Adrenal gland (tissue), 12 donors: ENCODE results near the gene AFAP1L2. TPM values are rescaled to one million over a fixed set of nuclear protein-coding genes. Genes with fewer than 3 reads are reported as not detected.

Source experiments
- DNase-seq, 7 donors: peaks; one replicate each; pipeline ENCODE4 v3.0.0-alpha.2; 2019 to 2020
- H3K27ac ChIP-seq, 5 donors: fragments of 200-600 bp; sonication (generic) in 4 of 5; 1 replicate in 3 of 5; 2 replicates in 2 of 5; pipeline versions ENCODE4 v1.5.1 to v1.8.0; 2016 to 2020; ENCODE audit warnings: mild to moderate bottlenecking in 1 of 5
- H3K27me3 ChIP-seq: fragments of 200-600 bp; 2 replicates; pipeline ENCODE4 v1.8.0; 2021
- H3K36me3 ChIP-seq, 2 donors: fragments of 200-600 bp; replicated peaks in 1 of 2; 1 replicate in 1 of 2; 2 replicates in 1 of 2; pipeline versions ENCODE4 v1.5.1 to v1.8.0; 2018 to 2022
- H3K4me1 ChIP-seq, 2 donors: fragments of 200-600 bp; replicated peaks in 1 of 2; 1 replicate in 1 of 2; 2 replicates in 1 of 2; pipeline versions ENCODE4 v1.5.1 to v1.8.0; 2018 to 2021
- H3K4me3 ChIP-seq, 4 donors: fragments of 200-600 bp; sonication (generic) in 3 of 4; one replicate each; pipeline ENCODE4 v1.5.1; 2016 to 2018
- H3K9me3 ChIP-seq, 3 donors: fragments of 200-600 bp; sonication (generic) in 1 of 3; replicated peaks in 1 of 3; 1 replicate in 2 of 3; 2 replicates in 1 of 3; pipeline versions ENCODE4 v1.5.1 to v1.8.0; 2016 to 2021
- CTCF ChIP-seq, 6 experiments: fragments of 450-650 bp in 4 of 6; fragments of 200-600 bp in 2 of 6; sonication (generic) in 1 of 6; IDR thresholded peaks; 1 replicate in 5 of 6; 2 replicates in 1 of 6; pipeline versions ENCODE4 v1.5.1 to v1.8.0; 2016 to 2021; ENCODE audit warnings: antibody characterized with exemption in 6 of 6, mild to moderate bottlenecking in 2 of 6, moderate library complexity in 1 of 6
- POLR2A ChIP-seq, 2 donors: fragments of 450-650 bp; IDR thresholded peaks; one replicate each; pipeline ENCODE4 v1.6.1; 2017; ENCODE audit warnings: antibody characterized with exemption in 2 of 2, mild to moderate bottlenecking in 2 of 2, moderate library complexity in 1 of 2
- WGBS, 4 donors: extraction: QIAGEN DNeasy Blood & Tissue Kit in 2 of 4; methylation state at CpG; one replicate each; pipeline versions ENCODE4 v1.1.5 to v1.1.7; 2013 to 2017; 5-methylcytosine and 5-hydroxymethylcytosine counted together
- intact Hi-C, 2 donors: fragments of 100-400 bp; cut with DNase I; formaldehyde crosslinking; loops; one replicate each; pipeline versions ENCODE4 v1.14.1 to v1.15.0; 2022 to 2023
- polyA plus RNA-seq, 3 donors: library from polyadenylated mRNA; stranded (reverse); fragments of 200-250 nt in 2 of 3; fragments of 350-450 nt in 1 of 3; fragmentation: Illumina TruSeq in 1 of 3; extraction: RNeasy Lipid Tissue Mini Kit (QIAGEN cat#74804) in 1 of 3; gene quantifications; one replicate each; pipeline ENCODE4 v1.2.3, GENCODE V29; 2013 to 2014
- total RNA-seq, 9 donors: library from RNA; depleted of rRNA in 4 of 9; stranded (reverse); fragments of >200 nt in 4 of 9; fragments of 120-200 nt in 1 of 9; fragmentation: NEBNext Ultra II Directional in 1 of 9; extraction: Animal tissue kit (Norgen Biotek cat#: 25700) in 1 of 9; gene quantifications; one replicate each; pipeline versions ENCODE4 v1.1.0 to v1.2.4, GENCODE V29; 2013 to 2023
- donor health status: healthy with polysubstance abuse.
- donor health status: Bipolar disorder and iron deficiency.
- donor health status: DM: yes; HTN: yes; CAD: no.
- donor health status: DM: no; HTN: no; CAD: no.
- donor health status: DM: no; HTN: no; CAD: no.
- donor health status: DM: yes; HTN: yes; CAD: no.

Gene AFAP1L2
- total and polyA plus RNA-seq, 12 donors, result 1.4 to 9.4 (median 3.7) TPM

- intact Hi-C loops, result no loop called here
- H3K4me1 ChIP-seq, result no peaks in the 10 kb centered on the region
- no peak overlapping the region for H3K27ac ChIP-seq
- no peak for DNase-seq
- H3K36me3 ChIP-seq, result no peaks in the 10 kb centered on the region
- whole genome bisulfite sequencing, 4 donors, result 83 to 92% (median 88%) methylated on average over 9 to 10 of the region's 10 CpGs
- H3K4me3 ChIP-seq, result no peak overlapping the region
- TF ChIP-seq CTCF (IDR thresholded peaks at IDR 0.05) (no peak), POLR2A (IDR thresholded peaks at IDR 0.05) (no peak)
- no peaks in the 10 kb centered on the region for H3K27me3 ChIP-seq
- no peaks in the 10 kb centered on the region for H3K9me3 ChIP-seq
These were observed 144.5 kb downstream of the AFAP1L2 start for GRCh38 chr10:114259824-114260223.

GRCh38 chr10:114258274-114258840, 145.9 kb downstream of the AFAP1L2 start:
- Histone ChIP-seq H3K4me1 (no peaks in the 10 kb centered on the region), H3K27ac (no peak overlapping the region), H3K9me3 (no peaks in the 10 kb centered on the region), H3K4me3 (no peak overlapping the region), H3K27me3 (no peaks in the 10 kb centered on the region), H3K36me3 (no peaks in the 10 kb centered on the region)
- TF ChIP-seq POLR2A (IDR thresholded peaks at IDR 0.05) (no peak), CTCF (IDR thresholded peaks at IDR 0.05) (no peak)
- intact Hi-C loops, result no loop called here
- DNase-seq, result no peak
- WGBS, 4 donors, result 81 to 88% (median 85%) methylated on average over 5 of the region's 5 CpGs

- Histone ChIP-seq H3K36me3 (no peaks in the 10 kb centered on the region), H3K4me1 (no peaks in the 10 kb centered on the region), H3K9me3 (no peaks in the 10 kb centered on the region), H3K27me3 (no peaks in the 10 kb centered on the region), H3K27ac (no peak overlapping the region), H3K4me3 (no peak overlapping the region)
- no peak for DNase-seq
- intact Hi-C loops, result no loop called here
- TF ChIP-seq POLR2A (IDR thresholded peaks at IDR 0.05), result no peak
- TF ChIP-seq CTCF (IDR thresholded peaks at IDR 0.05), result no peak
- WGBS, 4 donors, result 64 to 80% (median 69%) methylated on average over 3 of the region's 3 CpGs
These were observed 146.8 kb downstream of the AFAP1L2 start for GRCh38 chr10:114257498-114257897.

- Histone ChIP-seq H3K27me3 (no peaks in the 10 kb centered on the region), H3K9me3 (no peaks in the 10 kb centered on the region), H3K27ac (no peak overlapping the region), H3K4me1 (no peaks in the 10 kb centered on the region), H3K36me3 (no peaks in the 10 kb centered on the region), H3K4me3 (no peak overlapping the region)
- WGBS, 4 donors, result 71 to 77% (median 74%) methylated on average over 3 of the region's 3 CpGs
- intact Hi-C loops, result no loop called here
- TF ChIP-seq POLR2A (IDR thresholded peaks at IDR 0.05) (no peak), CTCF (IDR thresholded peaks at IDR 0.05) (no peak)
- no peak for DNase-seq
These were observed 147.5 kb downstream of the AFAP1L2 start for GRCh38 chr10:114256822-114257221.
